Measurements from ENCODE around the gene ZNF500. TPM values are rescaled to one million over a fixed set of nuclear protein-coding genes. Genes with fewer than 3 reads are reported as not detected.

The ZNF500 gene
- total and polyA plus RNA-seq, 10 of the 15 experiments (the other 5 are each of a cell fraction or from before 2014, with no cell fraction given) = 0.99 to 13.1 (median 5.5) TPM

DNA sequence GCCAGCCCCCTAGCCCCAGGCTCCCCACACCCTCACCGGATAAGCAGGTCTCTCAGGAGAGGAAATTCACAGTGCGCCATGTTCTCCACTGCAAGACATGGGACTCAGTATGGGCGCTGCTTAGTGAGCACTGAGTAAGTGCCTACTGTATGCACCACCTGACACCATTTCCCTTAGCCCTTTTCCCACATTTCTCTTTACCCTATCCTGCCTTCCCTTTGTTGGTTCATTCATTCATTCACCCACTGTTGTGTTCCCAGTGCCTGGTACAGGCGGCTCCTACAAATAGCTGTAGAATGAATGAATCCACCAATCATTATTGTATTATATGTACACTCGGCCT is 11.1 kb upstream of the ZNF500 start:
- TF ChIP-seq LARP7 (IDR thresholded peaks at IDR 0.05) (no peak), RUNX3 (IDR thresholded peaks at IDR 0.05; ENCODE audit: low read length) (no peak)
- Histone ChIP-seq H3K27ac (ENCODE audit: control insufficient read depth, insufficient read depth) (no peak overlapping the region), H3K79me2 (ENCODE audit: control insufficient read depth, insufficient read depth, low read length) (no peaks in the 10 kb centered on the region), H4K20me1 (ENCODE audit: control insufficient read depth, insufficient read depth) (no peaks in the 10 kb centered on the region), H3K27me3 (replicated peaks in 1 of 2; ENCODE audit: control insufficient read depth in 2 of 2, insufficient read depth in 2 of 2, low read length in 1 of 2) (no peaks in the 10 kb centered on the region), H3K9me3 (replicated peaks; ENCODE audit: control insufficient read depth, insufficient read depth, low read length) (no peaks in the 10 kb centered on the region), H2AFZ (ENCODE audit: control insufficient read depth, low read depth, low read length) (no peak overlapping the region), H3K9ac (ENCODE audit: control insufficient read depth, insufficient read depth, low read length) (no peak overlapping the region), H3K4me1 (ENCODE audit: control insufficient read depth, insufficient read depth, low read length) (no peaks in the 10 kb centered on the region), H3K4me3 (no peak overlapping the region), H3K4me2 (ENCODE audit: control insufficient read depth, insufficient read depth) (no peak overlapping the region), H3K36me3 (ENCODE audit: control insufficient read depth in 2 of 2, insufficient read depth in 2 of 2, low read length in 1 of 2) (no peaks in the 10 kb centered on the region)
- CTCF ChIA-PET = no interaction called here
- POLR2A ChIA-PET = no interaction called here
- in situ Hi-C loops (cut with MboI) (no loop called here), intact Hi-C loops (cut with micrococcal nuclease; ENCODE audit: unreplicated experiment) (no loop called here)
- 54% methylated on average over 5 of the region's 5 CpGs for WGBS (ENCODE audit: insufficient coverage, insufficient replicate concordance, low lambda C conversion rate, missing lambda C conversion rate)
- BruUV-seq (replicated peaks) = no TSS peak
- DNase-seq (ENCODE audit: low read depth, low spot score) = no peak
- ATAC-seq = no peak
- FAIRE-seq = no peak
- SMC1A ChIA-PET (ENCODE audit: uncharacterized antibody, unreplicated experiment) = no interaction called here
- RAD21 ChIA-PET (ENCODE audit: unreplicated experiment) = no interaction called here

DNA sequence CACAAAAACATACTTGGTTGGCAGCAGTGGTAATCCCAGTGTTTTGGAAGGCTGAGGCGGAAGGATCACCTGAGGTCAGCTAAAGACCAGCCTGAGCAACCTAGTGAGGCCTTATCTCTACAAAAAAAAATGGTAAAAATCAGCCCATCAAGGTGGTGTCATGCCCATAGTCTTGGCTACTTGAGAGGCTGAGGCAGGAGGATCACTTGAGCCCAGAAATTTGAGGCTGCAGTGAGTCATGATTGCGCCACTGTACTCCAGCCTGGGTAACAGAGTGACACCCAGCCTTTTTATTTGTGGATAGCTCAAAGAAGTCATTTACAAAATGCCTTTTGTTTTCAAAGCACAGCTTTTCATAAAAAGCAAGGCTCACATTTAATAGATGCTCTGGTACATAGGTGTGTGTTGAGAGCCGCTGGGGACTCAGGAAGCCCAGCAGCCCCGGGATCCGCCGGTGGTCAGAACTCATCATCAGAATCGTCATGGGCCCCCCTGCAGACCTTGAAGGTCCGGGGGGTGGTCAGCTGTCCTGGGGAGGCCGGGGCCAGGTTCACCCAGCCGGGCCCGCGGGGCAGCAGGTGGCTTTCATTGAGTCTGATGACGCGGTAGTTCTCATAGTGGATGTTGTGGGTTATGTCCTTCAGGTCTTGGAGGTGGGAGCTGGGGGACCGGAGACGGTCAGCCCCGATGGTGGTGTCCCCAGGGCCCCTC is 10.5 kb upstream of the ZNF500 start:
- ChIA-PET POLR2A (interaction anchor here (0.6 kb wide), 1 partner anchor 9 kb away, joined by 3 read pairs; no protein-coding TSS in a partner anchor), RAD21 (ENCODE audit: unreplicated experiment) (no interaction called here), SMC1A (ENCODE audit: uncharacterized antibody, unreplicated experiment) (no interaction called here), CTCF (interaction anchor here (0.5 kb wide), 1 partner anchor 28 kb away, joined by 3 read pairs; no protein-coding TSS in a partner anchor)
- no peak for TF ChIP-seq SMARCA5 (IDR thresholded peaks at IDR 0.05)
- TF ChIP-seq NFIC (IDR thresholded peaks at IDR 0.05; ENCODE audit: low read depth, low read length) = no peak
- TF ChIP-seq BRCA1 (IDR thresholded peaks at IDR 0.05; ENCODE audit: low read depth, low read length) = no peak
- TF ChIP-seq CBX5 (IDR thresholded peaks at IDR 0.05; ENCODE audit: low read depth) = no peak
- TF ChIP-seq NRF1 (conservative IDR thresholded peaks at IDR 0.05; ENCODE audit: low read depth, low read length) = no peak
- TF ChIP-seq NFXL1 (IDR thresholded peaks at IDR 0.05; ENCODE audit: borderline replicate concordance) = no peak
- no peak for TF ChIP-seq ZBTB4 (CRISPR knock-in tag; IDR thresholded peaks at IDR 0.05)
- TF ChIP-seq RELB (IDR thresholded peaks at IDR 0.05; ENCODE audit: low read depth) = no peak
- TF ChIP-seq CHD4 (IDR thresholded peaks at IDR 0.05) = no peak
- no peak for TF ChIP-seq CEBPB (IDR thresholded peaks at IDR 0.05; ENCODE audit: borderline replicate concordance in 1 of 2, low read depth in 2 of 2, low read length in 2 of 2)
- TF ChIP-seq POLR2A (IDR thresholded peaks at IDR 0.05; ENCODE audit: low read depth, low read length) = no peak
- TF ChIP-seq MYB (IDR thresholded peaks at IDR 0.05; ENCODE audit: borderline replicate concordance, low read depth, low read length) = no peak
- Histone ChIP-seq H4K20me1 (ENCODE audit: control insufficient read depth, insufficient read depth) (no peaks in the 10 kb centered on the region), H2AFZ (ENCODE audit: control insufficient read depth, low read depth, low read length) (no peak overlapping the region), H3K36me3 (ENCODE audit: control insufficient read depth in 2 of 2, insufficient read depth in 2 of 2, low read length in 1 of 2) (no peaks in the 10 kb centered on the region), H3K27me3 (replicated peaks in 1 of 2; ENCODE audit: control insufficient read depth in 2 of 2, insufficient read depth in 2 of 2, low read length in 1 of 2) (no peaks in the 10 kb centered on the region), H3K4me1 (ENCODE audit: control insufficient read depth, insufficient read depth, low read length) (no peaks in the 10 kb centered on the region), H3K9ac (ENCODE audit: control insufficient read depth, insufficient read depth, low read length) (no peak overlapping the region), H3K4me3 (no peak overlapping the region), H3K27ac (ENCODE audit: control insufficient read depth, insufficient read depth) (no peak overlapping the region), H3K79me2 (ENCODE audit: control insufficient read depth, insufficient read depth, low read length) (no peaks in the 10 kb centered on the region), H3K4me2 (ENCODE audit: control insufficient read depth, insufficient read depth) (no peak overlapping the region), H3K9me3 (replicated peaks; ENCODE audit: control insufficient read depth, insufficient read depth, low read length) (no peaks in the 10 kb centered on the region)
- in situ Hi-C loops (cut with MboI) (no loop called here), intact Hi-C loops (cut with micrococcal nuclease; ENCODE audit: unreplicated experiment) (no loop called here)
- DNase-seq (ENCODE audit: low read depth, low spot score) (no peak), ATAC-seq (no peak), FAIRE-seq (no peak)
- BruUV-seq (replicated peaks) = no TSS peak
- WGBS (ENCODE audit: insufficient coverage, insufficient replicate concordance, low lambda C conversion rate, missing lambda C conversion rate) = 58% methylated on average over 17 of the region's 17 CpGs
